ENCODE data around the gene TLNRD1. TPM values are rescaled to one million over a fixed set of nuclear protein-coding genes. Genes with fewer than 3 reads are reported as not detected.

Gene TLNRD1
- total RNA-seq, 1 experiment from 2014 or later: 22.5 TPM

GRCh38 chr15:80967451-80967850 is 33.3 kb upstream of the TLNRD1 start:
- H2AFZ ChIP-seq (ENCODE audit: low read depth, low read length, poor library complexity, severe bottlenecking): no peak overlapping the region
- TF ChIP-seq ELF1 (IDR thresholded peaks at IDR 0.05; ENCODE audit: borderline replicate concordance, low read depth) (no peak), JUND (IDR thresholded peaks at IDR 0.05) (no peak), CBX3 (IDR thresholded peaks at IDR 0.05; ENCODE audit: low read depth) (no peak), SIN3A (IDR thresholded peaks at IDR 0.05; ENCODE audit: low read depth) (no peak)
- TF ChIP-seq, protein P1, sequence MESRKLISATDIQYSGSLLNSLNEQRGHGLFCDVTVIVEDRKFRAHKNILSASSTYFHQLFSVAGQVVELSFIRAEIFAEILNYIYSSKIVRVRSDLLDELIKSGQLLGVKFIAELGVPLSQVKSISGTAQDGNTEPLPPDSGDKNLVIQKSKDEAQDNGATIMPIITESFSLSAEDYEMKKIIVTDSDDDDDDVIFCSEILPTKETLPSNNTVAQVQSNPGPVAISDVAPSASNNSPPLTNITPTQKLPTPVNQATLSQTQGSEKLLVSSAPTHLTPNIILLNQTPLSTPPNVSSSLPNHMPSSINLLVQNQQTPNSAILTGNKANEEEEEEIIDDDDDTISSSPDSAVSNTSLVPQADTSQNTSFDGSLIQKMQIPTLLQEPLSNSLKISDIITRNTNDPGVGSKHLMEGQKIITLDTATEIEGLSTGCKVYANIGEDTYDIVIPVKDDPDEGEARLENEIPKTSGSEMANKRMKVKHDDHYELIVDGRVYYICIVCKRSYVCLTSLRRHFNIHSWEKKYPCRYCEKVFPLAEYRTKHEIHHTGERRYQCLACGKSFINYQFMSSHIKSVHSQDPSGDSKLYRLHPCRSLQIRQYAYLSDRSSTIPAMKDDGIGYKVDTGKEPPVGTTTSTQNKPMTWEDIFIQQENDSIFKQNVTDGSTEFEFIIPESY (IDR thresholded peaks at IDR 0.05; ENCODE audit: extremely low read depth, insufficient replicate concordance, low read length): no peak
- intact Hi-C loops (cut with micrococcal nuclease): no loop called here
- ChIA-PET RAD21 (ENCODE audit: low non-redundant PET in 1 of 2, low total read pairs in 2 of 2, uncharacterized antibody in 2 of 2, unreplicated experiment in 2 of 2) (no interaction called here), POLR2A (no interaction called here), CTCF (interaction anchor here (0.8 to 5.5 kb wide), 3 partner anchors 10 to 298 kb away, joined by 3 to 59 read pairs (median 4); partner anchors contain the start of gene CEMIP)
- H3K27me3 ChIP-seq (ENCODE audit: insufficient read depth, low read length): no peaks in the 10 kb centered on the region
- H3K4me3 ChIP-seq (replicated peaks in 1 of 2; ENCODE audit: low read depth in 1 of 2, low read length in 2 of 2): no peak overlapping the region
- H3K4me2 ChIP-seq (ENCODE audit: low read length): no peak overlapping the region
- H3K27ac ChIP-seq (ENCODE audit: low read depth, low read length): no peak overlapping the region
- DNase-seq (ENCODE audit: low read depth, low spot score): no peak
- H3K9ac ChIP-seq (ENCODE audit: low read length): no peak overlapping the region
- H3K9me2 ChIP-seq (ENCODE audit: insufficient read depth): no peaks in the 10 kb centered on the region
- no peaks in the 10 kb centered on the region for H4K20me1 ChIP-seq (ENCODE audit: insufficient read depth)
- ATAC-seq: no peak
- H3K9me3 ChIP-seq (ENCODE audit: control insufficient read depth in 1 of 2, insufficient read depth in 1 of 2, low read depth in 1 of 2, low read length in 2 of 2): no peaks in the 10 kb centered on the region
- H3K36me3 ChIP-seq (ENCODE audit: control insufficient read depth in 1 of 2, insufficient read depth in 2 of 2, low read length in 2 of 2): peaks cover 0 to 3% of the 10 kb centered on the region in 2 experiments; a peak in 2 of 4 replicates
- no peaks in the 10 kb centered on the region for H3K79me2 ChIP-seq (ENCODE audit: insufficient read depth, low read length)
- H3K4me1 ChIP-seq (ENCODE audit: control insufficient read depth in 1 of 2, insufficient read depth in 2 of 2, low read length in 2 of 2): peaks cover 6 to 10% of the 10 kb centered on the region in 2 experiments; a peak in 3 of 4 replicates
- no TSS peak for BruUV-seq (replicated peaks)

DNA sequence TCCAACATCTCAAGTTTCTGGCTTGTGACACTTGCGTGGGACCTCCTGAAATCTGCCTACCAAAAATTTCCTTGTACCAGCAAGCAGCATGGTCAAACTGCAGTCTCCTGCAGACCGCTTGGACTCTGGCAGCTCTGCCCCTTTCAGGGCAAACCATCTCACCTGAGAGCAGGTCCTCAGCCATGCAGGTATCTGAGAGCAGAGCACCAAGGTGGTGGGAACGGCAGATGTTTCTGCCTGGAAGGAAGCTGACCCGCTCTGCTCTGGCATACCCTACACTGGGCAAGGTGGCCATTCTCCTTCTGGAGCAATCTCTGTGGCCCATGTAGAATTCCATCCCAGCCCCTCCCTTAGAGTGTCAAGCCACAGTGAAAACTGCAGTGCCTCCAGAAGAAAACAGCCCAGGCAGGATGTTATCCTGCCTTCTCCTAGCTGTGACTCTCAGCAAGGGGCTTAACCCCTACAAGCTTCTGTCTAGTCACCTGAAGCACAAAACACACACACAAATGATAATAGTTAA is 32.7 kb upstream of the TLNRD1 start:
- intact Hi-C loops (cut with micrococcal nuclease): no loop called here
- no peak for TF ChIP-seq EZH2 (IDR thresholded peaks at IDR 0.05)
- TF ChIP-seq, protein P1 (IDR thresholded peaks at IDR 0.05; ENCODE audit: extremely low read depth, insufficient replicate concordance, low read length): no peak
- no peak for TF ChIP-seq POLR2AphosphoS5 (IDR thresholded peaks at IDR 0.05; ENCODE audit: low read depth, low read length)
- no peak for TF ChIP-seq POLR2A (IDR thresholded peaks at IDR 0.05; ENCODE audit: borderline replicate concordance, extremely low read depth, insufficient read depth, insufficient read length)
- no peak for TF ChIP-seq JUND (IDR thresholded peaks at IDR 0.05)
- TF ChIP-seq SIN3A (IDR thresholded peaks at IDR 0.05; ENCODE audit: low read depth): no peak
- H2AFZ ChIP-seq (ENCODE audit: low read depth, low read length, poor library complexity, severe bottlenecking): no peak overlapping the region
- no peak for DNase-seq (ENCODE audit: low read depth, low spot score)
- H3K9me2 ChIP-seq (ENCODE audit: insufficient read depth): no peaks in the 10 kb centered on the region
- H3K9me3 ChIP-seq (ENCODE audit: control insufficient read depth in 1 of 2, insufficient read depth in 1 of 2, low read depth in 1 of 2, low read length in 2 of 2): no peaks in the 10 kb centered on the region
- RAD21 ChIA-PET (ENCODE audit: low non-redundant PET in 1 of 2, low total read pairs in 2 of 2, uncharacterized antibody in 2 of 2, unreplicated experiment in 2 of 2): interaction anchor here in 1 of 2 experiments (0.9 kb wide), 1 partner anchor 189 kb away, joined by 3 read pairs; the partner anchor contains the start of gene CEMIP
- no peak overlapping the region for H3K9ac ChIP-seq (ENCODE audit: low read length)
- H3K27me3 ChIP-seq (ENCODE audit: insufficient read depth, low read length): no peaks in the 10 kb centered on the region
- BruUV-seq (replicated peaks): no TSS peak
- H3K36me3 ChIP-seq (ENCODE audit: control insufficient read depth in 1 of 2, insufficient read depth in 2 of 2, low read length in 2 of 2): peaks cover 0 to 3% of the 10 kb centered on the region in 2 experiments; a peak in 2 of 4 replicates
- H3K4me1 ChIP-seq (ENCODE audit: control insufficient read depth in 1 of 2, insufficient read depth in 2 of 2, low read length in 2 of 2): peaks cover 6 to 10% of the 10 kb centered on the region in 2 experiments; a peak in 3 of 4 replicates
- no peak overlapping the region for H3K4me3 ChIP-seq (replicated peaks in 1 of 2; ENCODE audit: low read depth in 1 of 2, low read length in 2 of 2)
- ATAC-seq: no peak
- H4K20me1 ChIP-seq (ENCODE audit: insufficient read depth): no peaks in the 10 kb centered on the region
- H3K27ac ChIP-seq (ENCODE audit: low read depth, low read length): no peak overlapping the region
- POLR2A ChIA-PET: no interaction called here
- H3K4me2 ChIP-seq (ENCODE audit: low read length): no peak overlapping the region
- no peaks in the 10 kb centered on the region for H3K79me2 ChIP-seq (ENCODE audit: insufficient read depth, low read length)
- CTCF ChIA-PET: interaction anchor here (1.3 to 5.5 kb wide), 4 partner anchors 10 to 401 kb away, joined by 4 to 59 read pairs (median 10); partner anchors contain the start of gene CEMIP

Data from HCT116 (cell line).